ENCODE measurements around the gene CRTAP. TPM values are rescaled to one million over a fixed set of nuclear protein-coding genes. Genes with fewer than 3 reads are reported as not detected.

CRTAP gene
- polyA plus RNA-seq, 1 experiment = 311 TPM

GRCh38 chr3:33145221-33145900 lies 31.5 kb downstream of the CRTAP start:
- H3K4me3 ChIP-seq (ENCODE audit: low read depth, low read length) = no peak overlapping the region
- POLR2A ChIA-PET = interaction anchor here (0.6 kb wide), 1 partner anchor 9 kb away, joined by 3 read pairs; no protein-coding TSS in a partner anchor
- CTCF ChIA-PET = interaction anchor here (1.2 to 2.1 kb wide), 3 partner anchors 9 to 227 kb away, joined by 3 to 6 read pairs (median 4); no protein-coding TSS in a partner anchor
- no peaks in the 10 kb centered on the region for H3K27me3 ChIP-seq (ENCODE audit: control insufficient read depth, insufficient read depth, low read length)
- no peak for TF ChIP-seq CTCF (IDR thresholded peaks at IDR 0.05; ENCODE audit: insufficient read depth, low read depth, low read length)
- H3K36me3 ChIP-seq (ENCODE audit: control insufficient read depth, insufficient read depth, low read length) = peaks cover 11% of the 10 kb centered on the region
- DNase-seq (ENCODE audit: low read depth) = no peak

- no peak for DNase-seq (ENCODE audit: low read depth)
- Histone ChIP-seq H3K36me3 (ENCODE audit: control insufficient read depth, insufficient read depth, low read length) (peaks cover 11% of the 10 kb centered on the region), H3K4me3 (ENCODE audit: low read depth, low read length) (no peak overlapping the region), H3K27me3 (ENCODE audit: control insufficient read depth, insufficient read depth, low read length) (no peaks in the 10 kb centered on the region)
- ChIA-PET POLR2A (interaction anchor here (0.6 kb wide), 1 partner anchor 10 kb away, joined by 3 read pairs; no protein-coding TSS in a partner anchor), CTCF (interaction anchor here (0.6 to 2.1 kb wide), 5 partner anchors 8 to 416 kb away, joined by 3 to 6 read pairs (median 3); no protein-coding TSS in a partner anchor)
- no peak for TF ChIP-seq CTCF (IDR thresholded peaks at IDR 0.05; ENCODE audit: insufficient read depth, low read depth, low read length)
Observed at GRCh38 chr3:33145901-33146580, 32.2 kb downstream of the CRTAP start.

- Histone ChIP-seq H3K36me3 (ENCODE audit: control insufficient read depth, insufficient read depth, low read length) (peaks cover 7% of the 10 kb centered on the region), H3K27me3 (ENCODE audit: control insufficient read depth, insufficient read depth, low read length) (no peaks in the 10 kb centered on the region), H3K4me3 (ENCODE audit: low read depth, low read length) (no peak overlapping the region)
- DNase-seq (ENCODE audit: low read depth) = no peak
- no peak for TF ChIP-seq CTCF (IDR thresholded peaks at IDR 0.05; ENCODE audit: insufficient read depth, low read depth, low read length)
- ChIA-PET CTCF (interaction anchor here (1.4 to 2.1 kb wide), 3 partner anchors 11 to 226 kb away, joined by 3 to 6 read pairs (median 6); no protein-coding TSS in a partner anchor), POLR2A (no interaction called here)
Observed at GRCh38 chr3:33146791-33147445, 33.1 kb downstream of the CRTAP start.

- CTCF ChIA-PET = interaction anchor here (1.0 to 1.6 kb wide), 2 partner anchors 10 to 223 kb away, joined by 3 to 5 read pairs; no protein-coding TSS in a partner anchor
- POLR2A ChIA-PET = no interaction called here
- DNase-seq (ENCODE audit: low read depth) = no peak
Observed at GRCh38 chr3:33149342-33149741, 35.5 kb downstream of the CRTAP start.

More at GRCh38 chr3:33149342-33149741, 35.5 kb downstream of the CRTAP start:
- no peaks in the 10 kb centered on the region for H3K36me3 ChIP-seq (ENCODE audit: control insufficient read depth, insufficient read depth, low read length)
- no peak overlapping the region for H3K4me3 ChIP-seq (ENCODE audit: low read depth, low read length)
- no peak for TF ChIP-seq CTCF (IDR thresholded peaks at IDR 0.05; ENCODE audit: insufficient read depth, low read depth, low read length)
- H3K27me3 ChIP-seq (ENCODE audit: control insufficient read depth, insufficient read depth, low read length) = no peaks in the 10 kb centered on the region
